Measurements from ENCODE around the gene LCE6A.

DNA sequence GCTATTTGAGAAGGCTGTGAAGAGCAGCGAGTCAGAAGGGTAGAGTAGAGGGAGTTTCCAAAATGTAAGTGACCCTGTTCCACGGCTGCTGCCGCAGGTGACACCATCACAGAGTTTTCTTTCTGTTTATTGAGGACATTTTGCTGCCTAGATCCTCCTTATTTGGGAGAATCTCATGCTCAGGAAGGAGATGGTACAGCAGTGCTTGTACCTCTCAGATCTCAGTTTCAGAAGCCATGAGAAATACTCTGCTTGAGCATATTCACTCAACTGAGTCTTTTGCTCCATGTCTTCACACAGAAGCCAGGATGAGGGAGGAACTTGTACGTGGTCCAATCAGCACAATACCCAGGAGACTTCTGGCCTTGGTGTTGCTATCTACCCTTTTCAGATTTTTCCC is 18.7 kb downstream of the LCE6A start:
- TF ChIP-seq EZH2phosphoT487 (IDR thresholded peaks at IDR 0.05; ENCODE audit: borderline replicate concordance, low read length) (no peak), CTCF (IDR thresholded peaks at IDR 0.05; ENCODE audit: low read depth, low read length, poor library complexity, severe bottlenecking) (no peak)
